H9 (cell line): Measurements from ENCODE around the gene MMS19. TPM values are rescaled to one million over a fixed set of nuclear protein-coding genes. Genes with fewer than 3 reads are reported as not detected.

Experiments used
- DNase-seq: peaks from one replicate; pipeline ENCODE4 v3.0.0-alpha.2; 2017
- H2AFZ ChIP-seq: one replicate; pipeline ENCODE4 v1.6.1; 2013; ENCODE audit warnings: mild to moderate bottlenecking, low read length, control low read depth, moderate library complexity
- H2AK5ac ChIP-seq: 2 replicates; pipeline ENCODE4 v1.6.1; 2013; ENCODE audit warnings: low read length, control low read depth, mixed read lengths; ENCODE audit not compliant: insufficient read length
- H2BK120ac ChIP-seq: one replicate; pipeline ENCODE4 v1.6.1; 2013; ENCODE audit warnings: low read depth, mild to moderate bottlenecking, low read length, control low read depth, inconsistent platforms; ENCODE audit not compliant: poor library complexity, severe bottlenecking
- H2BK12ac ChIP-seq: 2 replicates; pipeline ENCODE4 v1.6.1; 2013; ENCODE audit warnings: low read length, control low read depth, mixed read lengths, low read depth; ENCODE audit not compliant: insufficient read length
- H2BK15ac ChIP-seq: 2 replicates; pipeline ENCODE4 v1.6.1; 2013; ENCODE audit warnings: low read depth, low read length, control low read depth
- H2BK20ac ChIP-seq: one replicate; pipeline ENCODE4 v1.6.1; 2013; ENCODE audit warnings: low read depth, mild to moderate bottlenecking, low read length, control low read depth, inconsistent platforms; ENCODE audit not compliant: poor library complexity, severe bottlenecking
- H2BK5ac ChIP-seq: 2 replicates; pipeline ENCODE4 v1.6.1; 2013; ENCODE audit warnings: low read length, control low read depth, mixed read lengths; ENCODE audit not compliant: insufficient read length
- H3K14ac ChIP-seq: 2 replicates; pipeline ENCODE4 v1.6.1; 2013; ENCODE audit warnings: low read length, control low read depth; ENCODE audit not compliant: insufficient read depth
- H3K18ac ChIP-seq: 2 replicates; pipeline ENCODE4 v1.6.1; 2013; ENCODE audit warnings: low read depth, mild to moderate bottlenecking, mixed read lengths, low read length, control low read depth; ENCODE audit not compliant: insufficient read length
- H3K23ac ChIP-seq: 2 replicates; pipeline ENCODE4 v1.6.1; 2013; ENCODE audit warnings: low read length, control low read depth, mixed read lengths, low read depth; ENCODE audit not compliant: insufficient read length
- H3K23me2 ChIP-seq: 2 replicates; pipeline ENCODE4 v1.6.1; 2013; ENCODE audit warnings: low read depth, mild to moderate bottlenecking, mixed read lengths, low read length, control low read depth; ENCODE audit not compliant: insufficient read length, poor library complexity, severe bottlenecking
- H3K27ac ChIP-seq: 2 replicates; pipeline ENCODE4 v1.5.1; 2013; ENCODE audit warnings: low read length, control low read depth, mixed read lengths, low read depth; ENCODE audit not compliant: insufficient read length
- H3K27me3 ChIP-seq: 2 replicates; pipeline ENCODE4 v1.6.1; 2013; ENCODE audit warnings: low read length, control low read depth, inconsistent platforms; ENCODE audit not compliant: insufficient read depth
- H3K4ac ChIP-seq: 2 replicates; pipeline ENCODE4 v1.6.1; 2013; ENCODE audit warnings: low read depth, mild to moderate bottlenecking, control low read depth, inconsistent platforms, low read length, moderate library complexity
- H3K4me1 ChIP-seq: 2 replicates; pipeline ENCODE4 v1.6.1; 2013; ENCODE audit warnings: low read length, control low read depth, inconsistent platforms; ENCODE audit not compliant: insufficient read depth
- H3K4me2 ChIP-seq: 2 replicates; pipeline ENCODE4 v1.6.1; 2013; ENCODE audit warnings: low read length, control low read depth, mixed read lengths; ENCODE audit not compliant: insufficient read length, insufficient read depth
- H3K56ac ChIP-seq: 2 replicates; pipeline ENCODE4 v1.6.1; 2013; ENCODE audit warnings: low read depth, mild to moderate bottlenecking, mixed read lengths, low read length, control low read depth; ENCODE audit not compliant: insufficient read length
- H3K79me1 ChIP-seq: 2 replicates; pipeline ENCODE4 v1.6.1; 2013; ENCODE audit warnings: low read depth, mild to moderate bottlenecking, moderate library complexity, low read length, control low read depth, inconsistent platforms; ENCODE audit not compliant: insufficient read depth, poor library complexity, severe bottlenecking
- H3K79me2 ChIP-seq: 2 replicates; pipeline ENCODE4 v1.6.1; 2013; ENCODE audit warnings: low read length, control low read depth, inconsistent platforms; ENCODE audit not compliant: insufficient read depth
- H3K9ac ChIP-seq: 2 replicates; pipeline ENCODE4 v1.6.1; 2013; ENCODE audit warnings: low read length, control low read depth, mixed read lengths; ENCODE audit not compliant: insufficient read length; ENCODE audit errors: extremely low read depth
- H3K9me3 ChIP-seq: one replicate; pipeline ENCODE4 v1.6.1; 2013; ENCODE audit warnings: low read depth, low read length, inconsistent platforms; ENCODE audit not compliant: control insufficient read depth
- H3T11ph ChIP-seq: one replicate; pipeline ENCODE4 v1.6.1; 2013; ENCODE audit warnings: mild to moderate bottlenecking, low read length, control low read depth, inconsistent platforms
- H4K20me1 ChIP-seq: one replicate; pipeline ENCODE4 v1.6.1; 2013; ENCODE audit not compliant: control insufficient read depth, insufficient read length, insufficient read depth
- H4K5ac ChIP-seq: 2 replicates; pipeline ENCODE4 v1.6.1; 2013; ENCODE audit warnings: low read depth, mild to moderate bottlenecking, mixed read lengths, low read length, control low read depth; ENCODE audit not compliant: insufficient read length
- H4K8ac ChIP-seq: replicated peaks from 2 replicates; pipeline ENCODE4 v1.6.1; 2013; ENCODE audit warnings: low read length, control low read depth, mixed read lengths, low read depth; ENCODE audit not compliant: insufficient read length
- H4K91ac ChIP-seq: 2 replicates; pipeline ENCODE4 v1.6.1; 2013; ENCODE audit warnings: low read depth, mild to moderate bottlenecking, moderate library complexity, mixed read lengths, low read length, control low read depth; ENCODE audit not compliant: insufficient read length
- H3K27ac Mint-ChIP-seq, 3 experiments: 2 replicates in 2 of 3; 3 replicates in 1 of 3; pipeline ENCODE4 v1.8.0; 2020 to 2021; ENCODE audit warnings: mixed read lengths in 3 of 3, mild to moderate bottlenecking in 1 of 3, moderate library complexity in 1 of 3
- H3K27me3 Mint-ChIP-seq: 2 replicates; pipeline ENCODE4 v1.8.0; 2021; ENCODE audit warnings: low read depth, mild to moderate bottlenecking, moderate library complexity, mixed read lengths
- H3K36me3 Mint-ChIP-seq, 3 experiments: 2 replicates in 2 of 3; 3 replicates in 1 of 3; pipeline ENCODE4 v1.8.0; 2020 to 2021; ENCODE audit warnings: low read depth in 3 of 3, mixed read lengths in 3 of 3; ENCODE audit not compliant: insufficient read depth in 1 of 3
- H3K4me1 Mint-ChIP-seq, 2 experiments: 2 replicates each; pipeline ENCODE4 v1.8.0; 2020; ENCODE audit warnings: mixed read lengths in 2 of 2
- H3K4me3 Mint-ChIP-seq, 2 experiments: 2 replicates in 1 of 2; 3 replicates in 1 of 2; pipeline ENCODE4 v1.8.0; 2020 to 2021; ENCODE audit warnings: mild to moderate bottlenecking in 2 of 2, mixed read lengths in 2 of 2, moderate library complexity in 1 of 2
- H3K9me3 Mint-ChIP-seq, 2 experiments: 2 replicates in 1 of 2; 3 replicates in 1 of 2; pipeline ENCODE4 v1.8.0; 2020; ENCODE audit warnings: mild to moderate bottlenecking in 2 of 2, mixed read lengths in 2 of 2, moderate library complexity in 1 of 2
- CTCF ChIP-seq: fragments of 200-600 bp; sonication (generic); conservative IDR thresholded peaks from 3 replicates; pipeline ENCODE4 v1.8.0; 2021; ENCODE audit warnings: antibody characterized with exemption, mild to moderate bottlenecking
- WGBS: extraction: QIAGEN DNeasy Blood & Tissue Kit; methylation state at CpG from one replicate; pipeline ENCODE4 v1.1.7; 2013; ENCODE audit warnings: missing lambda C conversion rate, low lambda C conversion rate, mixed read lengths; ENCODE audit not compliant: insufficient read length; ENCODE audit errors: extremely low coverage; 5-methylcytosine and 5-hydroxymethylcytosine counted together
- total RNA-seq: library from RNA; stranded (reverse); gene quantifications from 2 replicates; pipeline ENCODE4 v1.2.1, GENCODE V29; 2021

The MMS19 gene
- total RNA-seq, 1 experiment from 2014 or later: 102 TPM

DNA sequence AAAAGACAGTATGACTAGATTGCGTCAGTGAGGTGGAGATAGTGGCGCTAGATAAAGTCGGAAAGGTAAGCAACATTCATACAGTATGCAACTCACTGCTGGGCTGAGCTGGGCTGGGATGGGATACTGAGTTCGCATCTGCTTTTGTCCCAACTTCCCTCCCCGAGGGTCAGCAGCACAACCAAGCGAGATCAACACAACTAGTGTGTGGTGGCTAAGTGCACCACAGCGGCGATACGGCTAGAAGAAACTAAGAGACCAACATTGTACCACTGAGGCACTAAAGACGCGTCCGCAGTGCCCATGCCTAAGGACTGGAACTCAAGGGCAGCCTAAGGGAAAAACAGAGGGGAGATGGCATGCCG lies 52.9 kb downstream of the MMS19 start:
- H3K4me1 ChIP-seq: peaks cover 3% of the 10 kb centered on the region
- no peak overlapping the region for H4K5ac ChIP-seq
- no peak overlapping the region for H2BK12ac ChIP-seq
- H3K23ac ChIP-seq: no peak overlapping the region
- no peak overlapping the region for H2BK20ac ChIP-seq
- no peak overlapping the region for H3K56ac ChIP-seq
- no peaks in the 10 kb centered on the region for H3K9me3 ChIP-seq
- peak overlapping the region; percentile 75 for H3K9ac ChIP-seq
- Mint-ChIP-seq H3K4me3 (peak overlapping the region; percentile 98 to 99), H3K4me1 (peaks cover 16 to 21% of the 10 kb centered on the region in 2 experiments), H3K27me3 (0 out of 2 replicates have a peak, but pooled peaks cover 2% of the 10 kb centered on the region), H3K9me3 (no peaks in the 10 kb centered on the region), H3K27ac (peak overlapping the region; percentile 55 to 99 (median 96); a peak in 6 of 7 replicates), H3K36me3 (peaks cover 17 to 33% (median 28%) of the 10 kb centered on the region in 3 experiments)
- WGBS: no CpG with 5 or more reads among the region's 13 CpGs
- peak overlapping the region; percentile 96 for H3K4me2 ChIP-seq
- no peak for DNase-seq
- H3K27ac ChIP-seq: no peak overlapping the region
- H4K8ac ChIP-seq: no peak overlapping the region
- no peak for TF ChIP-seq CTCF
- H2BK120ac ChIP-seq: no peak overlapping the region
- no peak overlapping the region for H4K91ac ChIP-seq
- H3K79me2 ChIP-seq: peaks cover 10% of the 10 kb centered on the region; the same call in 1 of the 2 replicates
- peak overlapping the region; percentile 3 for H3K14ac ChIP-seq
- no peaks in the 10 kb centered on the region; the same call in 1 of the 2 replicates for H3K27me3 ChIP-seq
- H3K79me1 ChIP-seq: peaks cover 3% of the 10 kb centered on the region
- no peaks in the 10 kb centered on the region for H4K20me1 ChIP-seq
- H3K4ac ChIP-seq: no peak overlapping the region
- H2AK5ac ChIP-seq: no peak overlapping the region
- H3K23me2 ChIP-seq: peaks cover 12% of the 10 kb centered on the region
- H2BK15ac ChIP-seq: no peak overlapping the region
- H2AFZ ChIP-seq: no peak overlapping the region
- no peak overlapping the region for H2BK5ac ChIP-seq
- no peak overlapping the region for H3T11ph ChIP-seq
- H3K18ac ChIP-seq: no peak overlapping the region
